ENCODE results near the gene PEX1.

Gene PEX1

DNA sequence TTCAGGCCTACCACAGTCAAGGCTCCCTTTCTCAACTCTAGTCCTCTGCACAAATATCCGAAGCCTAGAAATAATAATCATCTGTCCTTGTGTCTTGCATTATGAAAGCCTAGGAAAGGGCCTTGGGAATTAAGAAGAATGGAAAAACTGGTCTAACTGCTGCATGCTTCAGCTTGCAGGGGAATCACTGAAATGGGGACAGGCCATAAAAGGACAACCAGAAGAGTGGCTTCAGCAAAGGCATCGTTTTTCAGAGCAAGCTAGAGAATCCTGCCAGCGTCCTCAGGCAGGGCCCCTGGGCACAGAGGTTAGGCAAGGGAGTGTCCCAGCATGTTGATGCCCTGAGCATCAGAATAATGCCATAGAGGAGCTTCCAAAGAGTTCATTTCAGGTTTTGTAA is 63.8 kb downstream of the PEX1 start:
- DNase-seq = no peak
- peaks cover 8% of the 10 kb centered on the region for H3K9me3 ChIP-seq (ENCODE audit: severe bottlenecking)
- no peaks in the 10 kb centered on the region for H3K27me3 ChIP-seq (ENCODE audit: insufficient read depth, low read depth, severe bottlenecking)
- no peak overlapping the region for H3K27ac ChIP-seq
- no peaks in the 10 kb centered on the region for H3K36me3 ChIP-seq
- H3K4me3 ChIP-seq (ENCODE audit: low read depth, low read length) = no peak overlapping the region
- TF ChIP-seq, protein P1, sequence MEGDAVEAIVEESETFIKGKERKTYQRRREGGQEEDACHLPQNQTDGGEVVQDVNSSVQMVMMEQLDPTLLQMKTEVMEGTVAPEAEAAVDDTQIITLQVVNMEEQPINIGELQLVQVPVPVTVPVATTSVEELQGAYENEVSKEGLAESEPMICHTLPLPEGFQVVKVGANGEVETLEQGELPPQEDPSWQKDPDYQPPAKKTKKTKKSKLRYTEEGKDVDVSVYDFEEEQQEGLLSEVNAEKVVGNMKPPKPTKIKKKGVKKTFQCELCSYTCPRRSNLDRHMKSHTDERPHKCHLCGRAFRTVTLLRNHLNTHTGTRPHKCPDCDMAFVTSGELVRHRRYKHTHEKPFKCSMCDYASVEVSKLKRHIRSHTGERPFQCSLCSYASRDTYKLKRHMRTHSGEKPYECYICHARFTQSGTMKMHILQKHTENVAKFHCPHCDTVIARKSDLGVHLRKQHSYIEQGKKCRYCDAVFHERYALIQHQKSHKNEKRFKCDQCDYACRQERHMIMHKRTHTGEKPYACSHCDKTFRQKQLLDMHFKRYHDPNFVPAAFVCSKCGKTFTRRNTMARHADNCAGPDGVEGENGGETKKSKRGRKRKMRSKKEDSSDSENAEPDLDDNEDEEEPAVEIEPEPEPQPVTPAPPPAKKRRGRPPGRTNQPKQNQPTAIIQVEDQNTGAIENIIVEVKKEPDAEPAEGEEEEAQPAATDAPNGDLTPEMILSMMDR (IDR thresholded peaks at IDR 0.05; ENCODE audit: low read depth, low read length) = no peak

DNA sequence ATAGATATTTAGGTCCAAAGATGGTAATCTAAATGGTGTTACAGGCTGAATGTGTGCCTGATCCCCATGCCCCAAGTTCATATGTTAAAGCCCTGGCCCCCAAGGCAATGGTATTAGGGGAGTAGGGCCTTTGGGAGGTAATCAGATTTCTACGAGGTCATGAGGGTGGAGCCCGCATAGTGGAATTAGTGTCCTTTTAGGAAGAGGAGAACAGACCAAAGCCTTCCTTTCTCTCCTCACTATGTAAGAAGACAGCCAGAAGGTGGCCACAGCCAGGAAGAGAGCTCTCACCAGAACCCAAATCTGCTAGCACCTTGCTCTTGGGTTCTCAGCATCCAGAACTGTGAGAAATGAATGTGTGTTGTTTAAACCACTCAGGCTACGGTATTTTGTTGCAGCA is 65.8 kb downstream of the PEX1 start:
- Histone ChIP-seq H3K27me3 (ENCODE audit: insufficient read depth, low read depth, severe bottlenecking) (no peaks in the 10 kb centered on the region), H3K36me3 (peaks cover 7% of the 10 kb centered on the region), H3K9me3 (ENCODE audit: severe bottlenecking) (no peaks in the 10 kb centered on the region), H3K4me3 (ENCODE audit: low read depth, low read length) (no peak overlapping the region), H3K27ac (no peak overlapping the region)
- DNase-seq = no peak
- TF ChIP-seq, protein P1 (IDR thresholded peaks at IDR 0.05; ENCODE audit: low read depth, low read length) = 0 out of 2 replicates have a peak, but pooled peaks have one; percentile 10

DNA sequence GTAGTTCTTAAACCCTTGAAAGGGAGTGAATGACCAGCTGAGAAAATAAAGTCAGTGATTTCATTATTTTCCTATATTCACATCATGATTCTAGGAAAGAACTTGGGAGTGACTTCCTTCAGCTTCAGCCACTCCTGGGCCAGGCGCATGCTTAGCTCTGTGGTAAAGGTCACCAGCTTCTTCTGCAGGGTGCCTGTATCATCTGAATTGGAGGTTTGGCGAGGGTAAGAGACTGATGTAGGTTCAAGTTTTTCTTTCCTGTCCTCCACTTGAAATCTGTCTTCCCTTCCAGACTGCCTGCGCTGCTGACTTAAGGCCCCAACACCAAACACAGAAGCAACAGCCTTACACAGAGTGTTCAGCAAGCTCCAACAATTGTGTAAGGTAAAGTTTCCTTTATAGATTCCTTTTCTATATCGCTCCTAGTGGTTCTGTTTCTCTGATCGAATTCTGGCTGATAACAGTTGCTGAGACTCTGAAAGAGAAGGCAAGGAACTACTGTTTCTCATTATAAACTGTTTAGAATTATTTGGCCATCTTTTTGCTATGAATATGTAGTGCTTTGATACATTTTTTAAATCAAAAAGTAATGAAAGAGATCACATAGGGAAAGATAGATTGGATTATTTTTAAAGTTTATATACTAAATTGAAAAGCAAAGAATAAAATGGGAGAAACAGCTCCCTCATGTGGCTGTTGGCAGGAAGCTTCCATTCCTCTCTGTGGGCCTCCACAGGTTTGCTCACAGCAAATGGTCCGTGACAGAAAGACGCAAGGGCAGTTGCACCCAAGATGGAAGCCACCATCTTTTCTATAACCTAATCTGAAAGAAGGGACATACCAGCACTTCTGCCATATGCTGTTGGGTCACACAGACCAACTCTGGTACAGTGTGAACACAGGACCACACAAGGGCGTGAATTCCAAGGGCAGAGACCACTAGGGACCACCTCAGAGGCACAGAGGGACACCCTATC is 67.0 kb downstream of the PEX1 start:
- no peak overlapping the region for H3K27ac ChIP-seq
- H3K36me3 ChIP-seq = peaks cover 18% of the 10 kb centered on the region
- peak; percentile 42 for DNase-seq
- TF ChIP-seq, protein P1 (IDR thresholded peaks at IDR 0.05; ENCODE audit: low read depth, low read length) = peak; percentile 72
- no peaks in the 10 kb centered on the region for H3K9me3 ChIP-seq (ENCODE audit: severe bottlenecking)
- H3K4me3 ChIP-seq (ENCODE audit: low read depth, low read length) = no peak overlapping the region
- H3K27me3 ChIP-seq (ENCODE audit: insufficient read depth, low read depth, severe bottlenecking) = no peaks in the 10 kb centered on the region

DNA sequence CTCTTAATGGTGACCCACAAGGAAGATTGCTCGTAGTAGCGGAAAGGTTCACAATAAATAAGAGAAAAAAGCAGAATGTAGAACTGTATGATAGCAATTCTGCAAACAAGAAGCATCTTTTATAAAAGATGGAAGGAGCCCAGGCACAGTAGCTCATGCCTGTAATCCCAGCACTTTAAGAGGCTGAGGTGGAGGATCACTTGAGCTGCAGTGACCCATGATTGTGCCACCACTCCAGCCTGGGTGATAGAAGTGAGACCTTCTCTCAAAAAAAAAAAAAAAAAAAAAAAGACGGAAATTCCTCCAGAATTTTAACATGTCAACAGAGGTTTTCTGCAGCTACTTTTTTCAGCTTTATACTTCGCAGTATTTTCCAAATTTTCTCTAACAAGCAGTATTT is 67.8 kb downstream of the PEX1 start:
- TF ChIP-seq, protein P1 (IDR thresholded peaks at IDR 0.05; ENCODE audit: low read depth, low read length) = no peak
- DNase-seq = no peak
- H3K9me3 ChIP-seq (ENCODE audit: severe bottlenecking) = no peaks in the 10 kb centered on the region
- no peak overlapping the region for H3K4me3 ChIP-seq (ENCODE audit: low read depth, low read length)
- H3K27me3 ChIP-seq (ENCODE audit: insufficient read depth, low read depth, severe bottlenecking) = no peaks in the 10 kb centered on the region
- peaks cover 26% of the 10 kb centered on the region for H3K36me3 ChIP-seq
- H3K27ac ChIP-seq = no peak overlapping the region

DNA sequence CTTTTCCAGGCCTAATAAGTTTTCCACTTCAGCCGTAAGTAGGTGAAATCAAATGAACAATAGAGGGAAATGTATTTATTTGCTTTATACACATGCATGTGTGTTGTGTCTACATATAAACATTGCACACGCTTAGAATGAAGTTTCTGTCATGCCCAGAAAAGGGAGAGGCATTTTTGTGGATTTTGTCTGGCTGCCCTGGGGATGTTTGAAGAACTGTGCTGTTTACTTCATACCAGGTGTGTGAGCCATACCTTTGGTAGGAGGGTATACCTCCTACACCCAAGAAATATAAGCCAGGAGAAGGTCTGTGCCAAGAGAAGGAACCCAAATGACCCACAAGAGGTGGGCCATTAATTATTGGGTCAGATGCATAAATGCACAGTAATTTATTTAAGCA is 68.2 kb downstream of the PEX1 start:
- peaks cover 30% of the 10 kb centered on the region for H3K36me3 ChIP-seq
- H3K9me3 ChIP-seq (ENCODE audit: severe bottlenecking) = no peaks in the 10 kb centered on the region
- H3K27ac ChIP-seq = no peak overlapping the region
- H3K27me3 ChIP-seq (ENCODE audit: insufficient read depth, low read depth, severe bottlenecking) = no peaks in the 10 kb centered on the region
- DNase-seq = no peak
- TF ChIP-seq, protein P1 (IDR thresholded peaks at IDR 0.05; ENCODE audit: low read depth, low read length) = no peak
- H3K4me3 ChIP-seq (ENCODE audit: low read depth, low read length) = no peak overlapping the region

Data from WERI-Rb-1 (cell line).